ENCODE measurements around the gene ETFA.
"Not testable (repeated sequence)": the region's sequence is repeated elsewhere in the genome, so short reads cannot be mapped to it uniquely, and the experiment has no call there.

Gene ETFA

DNA sequence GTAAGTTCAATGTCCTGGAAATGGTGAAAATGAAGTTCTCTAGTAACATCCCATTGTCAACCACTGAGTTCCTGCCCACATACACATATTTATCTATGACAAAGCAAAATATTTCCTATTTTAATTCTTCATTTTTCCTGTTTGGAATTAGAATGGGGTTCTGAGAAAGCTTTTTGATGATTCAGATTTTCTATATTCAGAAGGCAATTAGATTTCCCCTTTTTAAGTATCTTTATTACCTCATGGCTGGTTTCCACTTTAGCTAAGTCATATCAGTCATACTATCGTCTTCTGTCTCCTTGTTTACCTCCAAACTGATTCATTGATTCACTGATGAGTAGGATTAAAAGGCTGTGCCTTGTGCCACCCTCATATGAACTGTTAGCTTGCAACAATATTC is 17.9 kb downstream of the ETFA start:
- DNase-seq = no peak

DNA sequence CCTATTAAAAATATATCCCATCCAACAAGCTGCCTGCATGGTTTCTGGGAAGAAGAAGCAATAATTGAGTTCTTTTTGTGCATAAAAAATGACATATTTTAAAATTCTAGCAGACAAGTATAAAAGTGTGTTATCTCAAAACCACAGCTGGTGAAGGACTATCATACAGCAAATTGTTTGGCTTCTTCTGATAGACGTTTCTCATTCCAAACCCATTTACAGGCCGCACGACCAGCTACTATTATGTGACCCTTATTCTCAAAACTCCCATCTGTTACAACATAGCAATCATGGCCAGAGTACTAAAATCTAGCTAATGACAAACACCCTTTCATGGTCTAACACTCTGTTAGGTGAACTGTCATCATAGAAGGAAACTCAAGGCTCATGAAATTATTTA is 21.7 kb downstream of the ETFA start:
- no peak for TF ChIP-seq GATA1 (IDR thresholded peaks at IDR 0.05; ENCODE audit: low read depth, low read length)
- TF ChIP-seq POLR2A (IDR thresholded peaks at IDR 0.05; ENCODE audit: low read length) = no peak
- DNase-seq = peak; percentile 46 to 75

More for the DNA sequence above, 17.9 kb downstream of the ETFA start:
- TF ChIP-seq POLR2A (IDR thresholded peaks at IDR 0.05; ENCODE audit: low read length) (no peak), GATA1 (IDR thresholded peaks at IDR 0.05; ENCODE audit: low read depth, low read length) (no peak)

DNA sequence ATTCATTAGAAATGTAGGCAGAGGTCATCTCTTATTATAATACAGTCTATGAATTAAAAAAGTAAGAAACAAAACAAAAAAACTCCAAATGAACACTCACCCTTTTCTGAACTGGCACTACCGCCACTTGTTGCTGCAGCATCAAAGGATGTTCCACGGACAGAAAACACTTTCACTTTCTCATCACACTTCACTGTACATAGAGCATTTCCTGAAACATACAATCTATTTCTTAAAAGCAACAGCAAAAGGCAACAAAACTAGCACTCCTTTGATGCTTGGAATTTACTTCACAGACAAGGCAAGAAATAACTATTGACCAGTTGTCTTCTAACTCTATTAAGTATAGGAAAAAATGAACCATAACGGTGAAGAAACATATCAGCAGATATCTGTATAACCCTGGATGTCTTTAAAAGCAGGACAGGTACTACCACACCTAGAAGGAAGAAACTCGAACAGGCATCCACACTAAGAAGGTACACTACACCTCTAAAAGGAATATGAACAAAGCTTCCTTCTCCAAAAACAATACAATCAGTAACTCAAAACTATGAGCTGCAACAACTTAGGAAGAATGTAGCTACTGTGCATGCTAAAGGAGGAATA is 24.9 kb downstream of the ETFA start:
- no peak for TF ChIP-seq POLR2A (IDR thresholded peaks at IDR 0.05; ENCODE audit: low read length)
- no peak for TF ChIP-seq GATA1 (IDR thresholded peaks at IDR 0.05; ENCODE audit: low read depth, low read length)
- DNase-seq = peak in 1 of 2 experiments; percentile 14

DNA sequence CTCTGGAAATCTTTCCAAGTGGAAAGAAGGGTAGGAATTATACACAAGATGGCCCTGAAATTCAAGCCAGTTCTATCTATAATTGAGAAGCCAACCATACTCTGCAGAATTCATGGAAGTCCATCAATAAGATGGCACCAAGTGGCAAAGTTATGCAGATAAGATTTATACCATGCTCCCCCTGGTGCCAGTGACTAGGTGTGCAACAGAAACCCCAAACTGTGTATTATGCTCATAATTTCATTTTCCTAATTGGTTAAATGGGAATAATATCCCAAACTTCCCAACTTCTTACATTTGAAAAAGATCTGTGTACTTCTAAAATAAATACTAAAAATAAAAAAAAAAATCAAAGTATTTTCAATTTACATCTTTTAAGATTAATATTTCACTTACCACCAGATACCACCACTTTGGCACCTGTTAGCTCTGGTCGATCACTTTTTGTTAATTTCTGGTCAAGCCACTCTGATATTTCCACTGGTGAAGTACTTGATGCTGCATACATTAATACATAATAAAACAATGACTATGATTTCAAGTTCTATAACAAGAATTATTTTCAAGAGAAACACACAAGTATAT is 25.9 kb downstream of the ETFA start:
- TF ChIP-seq POLR2A (IDR thresholded peaks at IDR 0.05; ENCODE audit: low read length) = no peak
- TF ChIP-seq GATA1 (IDR thresholded peaks at IDR 0.05; ENCODE audit: low read depth, low read length) = no peak

DNA sequence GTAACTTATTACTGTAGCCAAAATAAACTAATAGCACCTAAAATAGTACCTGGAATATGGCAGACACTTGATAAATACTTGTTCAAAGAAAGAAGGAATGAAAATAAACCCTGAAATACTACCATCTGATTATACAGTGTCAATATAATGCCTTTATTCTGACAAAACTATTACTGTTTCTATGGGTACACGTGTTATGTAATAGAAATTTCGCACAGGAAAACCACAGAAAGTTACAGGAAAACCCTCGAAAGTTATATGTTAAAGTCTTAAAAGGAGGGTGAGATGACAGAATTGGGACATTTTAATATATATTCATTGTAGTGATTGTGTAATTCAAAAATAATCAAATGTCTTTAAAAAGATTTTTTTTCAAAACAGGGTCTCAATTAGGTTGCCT is 28.8 kb downstream of the ETFA start:
- TF ChIP-seq POLR2A (IDR thresholded peaks at IDR 0.05; ENCODE audit: low read length) (no peak), GATA1 (IDR thresholded peaks at IDR 0.05; ENCODE audit: low read depth, low read length) (no peak)
- no peak for DNase-seq

More for the DNA sequence above, 25.9 kb downstream of the ETFA start:
- peak in 1 of 2 experiments; percentile 8 for DNase-seq

DNA sequence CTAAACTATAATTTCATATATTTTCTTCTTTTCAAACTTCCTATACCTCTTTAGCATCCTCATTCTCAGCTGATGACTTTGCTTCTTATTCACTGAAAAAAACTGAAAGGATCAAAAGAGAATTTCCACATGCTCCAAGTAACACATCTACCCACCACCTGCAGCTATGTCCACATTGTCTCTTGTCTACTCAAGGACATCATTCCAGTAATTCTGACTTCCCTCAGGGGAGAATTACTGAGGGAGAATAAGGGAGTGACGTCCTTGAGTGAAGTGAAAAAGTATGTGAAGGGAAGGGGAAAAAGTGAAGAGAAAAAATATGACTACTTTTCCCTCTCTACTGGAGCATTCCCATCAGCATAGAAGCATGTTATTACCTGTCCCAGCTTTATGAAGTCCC is 32.6 kb downstream of the ETFA start:
- DNase-seq = no peak
- TF ChIP-seq GATA1 (IDR thresholded peaks at IDR 0.05; ENCODE audit: low read depth, low read length) = no peak
- no peak for TF ChIP-seq POLR2A (IDR thresholded peaks at IDR 0.05; ENCODE audit: low read length)

DNA sequence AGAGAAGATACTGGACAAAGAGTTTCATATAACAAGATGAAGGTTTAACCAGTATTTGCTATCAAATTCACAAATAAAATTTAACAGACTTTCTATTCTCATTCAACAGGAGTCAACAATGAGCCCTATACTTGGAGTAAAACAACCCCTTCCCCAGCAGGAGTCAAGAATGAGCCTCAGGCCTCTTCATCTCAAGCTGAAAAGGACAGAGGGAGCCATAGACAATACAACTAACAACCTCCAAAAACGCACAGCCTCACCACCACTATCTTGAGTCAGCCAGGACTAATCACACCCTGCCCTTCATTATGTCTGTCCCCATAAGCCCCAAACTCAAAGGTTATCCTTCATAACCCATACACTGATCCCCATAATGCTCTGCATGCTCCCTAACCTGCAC is 36.4 kb downstream of the ETFA start:
- DNase-seq = no peak
- TF ChIP-seq POLR2A (IDR thresholded peaks at IDR 0.05; ENCODE audit: low read length) = no peak
- TF ChIP-seq GATA1 (IDR thresholded peaks at IDR 0.05; ENCODE audit: low read depth, low read length) = no peak

DNA sequence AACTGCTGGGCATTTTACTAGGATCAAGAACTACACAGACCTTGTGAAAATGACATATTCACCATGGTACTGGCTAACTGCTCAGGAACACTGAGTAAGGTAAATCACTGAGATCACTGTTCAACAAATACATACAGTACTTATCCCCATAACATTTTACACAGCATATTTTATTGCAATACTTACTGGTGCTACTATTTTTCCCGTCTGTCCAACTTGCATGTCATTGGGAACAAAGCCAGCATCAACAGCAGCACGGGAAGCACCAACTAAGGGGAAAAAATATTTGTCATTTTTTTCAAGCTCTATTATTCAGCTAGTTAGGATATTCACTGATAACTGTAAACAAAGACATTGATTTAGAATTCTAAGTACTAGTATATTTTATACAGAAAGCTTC is 37.0 kb downstream of the ETFA start:
- DNase-seq = no peak
- no peak for TF ChIP-seq GATA1 (IDR thresholded peaks at IDR 0.05; ENCODE audit: low read depth, low read length)
- no peak for TF ChIP-seq POLR2A (IDR thresholded peaks at IDR 0.05; ENCODE audit: low read length)

DNA sequence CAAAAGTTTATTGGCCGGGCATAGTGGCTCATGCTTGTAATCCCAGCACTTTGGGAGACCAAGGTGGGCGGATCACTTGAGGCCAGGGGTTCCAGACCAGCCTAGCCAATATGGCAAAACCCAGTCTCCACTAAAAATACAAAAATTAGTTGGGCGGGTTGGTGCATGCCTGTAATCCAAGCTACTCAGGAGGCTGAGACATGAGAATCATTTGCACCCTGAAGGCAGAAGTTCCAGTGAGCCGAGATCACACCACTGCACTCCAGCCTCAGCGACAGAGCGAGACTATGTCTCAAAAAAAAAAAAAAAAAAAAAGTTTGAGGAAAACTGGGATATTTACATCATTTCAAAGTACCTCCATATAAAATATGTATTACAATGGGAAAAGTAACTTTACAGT is 40.4 kb downstream of the ETFA start:
- TF ChIP-seq GATA1 (IDR thresholded peaks at IDR 0.05; ENCODE audit: low read depth, low read length) = no peak
- TF ChIP-seq POLR2A (IDR thresholded peaks at IDR 0.05; ENCODE audit: low read length) = no peak
- no peak for DNase-seq

DNA sequence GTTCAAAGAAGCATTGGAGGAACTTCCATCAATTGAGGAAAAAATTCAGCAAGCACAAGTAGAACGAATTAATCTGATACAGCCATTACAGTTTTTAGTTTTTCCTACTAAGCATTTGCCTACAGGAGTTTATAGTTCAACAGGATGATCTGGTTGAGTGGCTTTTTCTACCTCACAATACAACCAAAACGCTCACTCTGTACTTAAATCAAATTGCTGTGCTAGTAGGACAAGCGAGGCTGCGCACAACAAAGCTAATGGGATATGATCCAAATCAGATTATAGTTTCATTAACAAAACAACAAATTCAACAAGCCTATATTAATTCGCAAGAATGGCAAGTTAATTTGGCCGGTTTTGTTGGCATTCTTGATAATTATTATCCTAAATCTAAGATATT is 44.2 kb downstream of the ETFA start:
- DNase-seq = no peak
- TF ChIP-seq POLR2A (IDR thresholded peaks at IDR 0.05; ENCODE audit: low read length) (no peak), GATA1 (IDR thresholded peaks at IDR 0.05; ENCODE audit: low read depth, low read length) (no peak)

DNA sequence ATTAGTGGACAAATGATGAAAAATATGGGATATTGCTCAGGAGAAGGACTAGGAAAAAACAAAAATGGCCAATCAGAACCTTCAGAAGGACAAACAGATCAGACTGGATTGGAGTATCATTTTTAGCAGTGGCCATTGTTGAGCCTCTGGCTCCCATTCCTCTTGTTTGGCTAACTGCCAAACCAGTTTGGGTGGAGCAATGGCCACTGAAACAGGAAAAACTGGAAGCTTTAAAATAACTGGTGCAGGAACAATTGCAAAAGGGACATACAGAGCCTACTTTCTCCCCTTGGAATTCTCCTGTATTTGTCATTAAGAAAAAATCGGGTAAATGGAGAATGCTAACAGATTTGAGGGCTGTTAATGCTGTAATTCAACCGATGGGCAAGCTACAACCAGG is 45.5 kb downstream of the ETFA start:
- not testable (repeated sequence) for DNase-seq

DNA sequence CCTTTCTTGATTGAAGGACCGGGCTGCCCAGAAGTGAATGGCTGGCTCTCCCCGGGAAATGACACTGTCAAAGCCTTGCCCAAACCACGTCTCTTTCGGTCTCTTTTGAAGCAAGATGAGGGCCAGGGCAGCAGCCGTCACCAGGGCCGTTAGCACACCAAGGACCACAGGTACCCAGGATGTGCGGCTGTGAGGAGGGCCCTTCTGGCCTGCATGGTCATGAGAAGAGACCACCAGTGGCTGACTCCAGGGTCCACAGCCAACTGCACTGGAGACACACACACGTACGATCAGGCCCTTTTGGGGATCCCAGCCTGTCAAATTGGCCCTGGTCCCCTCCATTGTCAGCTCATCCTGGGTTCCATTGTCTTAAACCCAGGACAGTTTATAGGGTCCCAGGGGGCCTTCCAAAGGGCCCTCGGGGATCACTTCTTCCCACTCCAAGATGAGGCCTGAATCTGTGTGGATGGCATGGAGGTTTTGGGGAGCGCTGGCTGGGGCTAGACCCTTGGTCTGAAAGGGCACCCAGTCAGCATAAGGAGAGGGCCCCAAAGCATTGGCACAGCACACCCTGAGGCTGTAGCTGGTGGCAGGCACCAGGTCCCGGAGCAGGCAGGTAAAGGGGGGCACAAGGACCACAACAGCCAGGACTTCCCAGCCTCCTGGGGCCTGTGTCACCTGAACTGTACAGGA is 50.9 kb downstream of the ETFA start:
- TF ChIP-seq GATA1 (IDR thresholded peaks at IDR 0.05; ENCODE audit: low read depth, low read length) = no peak
- TF ChIP-seq POLR2A (IDR thresholded peaks at IDR 0.05; ENCODE audit: low read length) = no peak
- DNase-seq = no peak

DNA sequence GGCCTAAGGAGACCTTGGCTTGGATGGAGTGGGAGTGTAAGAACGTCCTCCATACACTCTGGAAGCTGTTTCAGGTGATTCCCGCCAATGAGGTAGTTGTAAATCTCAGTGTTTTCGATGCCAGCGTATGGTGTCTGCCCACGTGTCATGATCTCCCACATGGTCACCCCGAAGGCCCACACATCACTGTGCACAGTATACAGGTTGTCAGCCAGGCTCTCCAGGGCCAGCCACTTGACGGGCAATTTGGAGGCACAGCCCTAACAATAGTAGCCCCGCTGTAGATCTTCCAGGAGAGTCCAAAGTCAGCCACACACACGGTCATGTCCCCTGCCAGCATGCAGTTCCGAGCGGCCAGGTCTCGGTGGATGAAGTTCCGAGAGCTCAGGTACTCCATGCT is 51.9 kb downstream of the ETFA start:
- TF ChIP-seq GATA1 (IDR thresholded peaks at IDR 0.05; ENCODE audit: low read depth, low read length) = no peak
- no peak for TF ChIP-seq POLR2A (IDR thresholded peaks at IDR 0.05; ENCODE audit: low read length)
- no peak for DNase-seq

DNA sequence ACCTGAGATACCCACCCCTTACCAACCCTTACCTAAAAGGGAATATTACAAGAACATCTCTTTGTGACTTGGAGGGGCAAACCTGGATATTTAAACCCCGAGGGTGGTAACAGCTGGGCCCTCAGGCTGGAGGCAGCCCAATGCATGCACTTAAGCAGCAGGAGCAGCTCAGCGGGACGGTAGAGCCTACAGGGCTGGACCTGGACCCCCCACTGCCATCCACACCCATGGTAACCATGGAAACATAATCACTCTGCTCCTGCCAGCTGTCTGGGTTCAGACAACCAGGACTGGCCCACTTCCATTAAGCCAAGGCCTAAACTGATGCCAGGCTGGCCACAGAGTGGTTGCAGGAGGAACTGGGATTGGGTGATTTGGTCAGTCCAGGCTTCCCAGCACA is 52.8 kb downstream of the ETFA start:
- no peak for DNase-seq
- TF ChIP-seq POLR2A (IDR thresholded peaks at IDR 0.05; ENCODE audit: low read length) = no peak

Measured in erythroblast (primary cell).